ENCODE measurements around the gene OSBPL3. TPM values are rescaled to one million over a fixed set of nuclear protein-coding genes. Genes with fewer than 3 reads are reported as not detected.

The OSBPL3 gene
- total RNA-seq, 4 donors from 2014 or later, result 4.3 to 8.6 (median 7.1) TPM

GRCh38 chr7:24786941-24787340, 193.0 kb downstream of the OSBPL3 start:
- TF ChIP-seq, protein P1, sequence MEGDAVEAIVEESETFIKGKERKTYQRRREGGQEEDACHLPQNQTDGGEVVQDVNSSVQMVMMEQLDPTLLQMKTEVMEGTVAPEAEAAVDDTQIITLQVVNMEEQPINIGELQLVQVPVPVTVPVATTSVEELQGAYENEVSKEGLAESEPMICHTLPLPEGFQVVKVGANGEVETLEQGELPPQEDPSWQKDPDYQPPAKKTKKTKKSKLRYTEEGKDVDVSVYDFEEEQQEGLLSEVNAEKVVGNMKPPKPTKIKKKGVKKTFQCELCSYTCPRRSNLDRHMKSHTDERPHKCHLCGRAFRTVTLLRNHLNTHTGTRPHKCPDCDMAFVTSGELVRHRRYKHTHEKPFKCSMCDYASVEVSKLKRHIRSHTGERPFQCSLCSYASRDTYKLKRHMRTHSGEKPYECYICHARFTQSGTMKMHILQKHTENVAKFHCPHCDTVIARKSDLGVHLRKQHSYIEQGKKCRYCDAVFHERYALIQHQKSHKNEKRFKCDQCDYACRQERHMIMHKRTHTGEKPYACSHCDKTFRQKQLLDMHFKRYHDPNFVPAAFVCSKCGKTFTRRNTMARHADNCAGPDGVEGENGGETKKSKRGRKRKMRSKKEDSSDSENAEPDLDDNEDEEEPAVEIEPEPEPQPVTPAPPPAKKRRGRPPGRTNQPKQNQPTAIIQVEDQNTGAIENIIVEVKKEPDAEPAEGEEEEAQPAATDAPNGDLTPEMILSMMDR (IDR thresholded peaks at IDR 0.05), result no peak
- DNase-seq (ENCODE audit: low spot score), result no peak
- ATAC-seq (ENCODE audit: low FRiP score), result no peak

- TF ChIP-seq, protein P1 (IDR thresholded peaks at IDR 0.05), result no peak
- no peak for DNase-seq (ENCODE audit: low spot score)
- ATAC-seq (ENCODE audit: low FRiP score), result no peak
These were observed 193.7 kb downstream of the OSBPL3 start for GRCh38 chr7:24786306-24786705.

DNA sequence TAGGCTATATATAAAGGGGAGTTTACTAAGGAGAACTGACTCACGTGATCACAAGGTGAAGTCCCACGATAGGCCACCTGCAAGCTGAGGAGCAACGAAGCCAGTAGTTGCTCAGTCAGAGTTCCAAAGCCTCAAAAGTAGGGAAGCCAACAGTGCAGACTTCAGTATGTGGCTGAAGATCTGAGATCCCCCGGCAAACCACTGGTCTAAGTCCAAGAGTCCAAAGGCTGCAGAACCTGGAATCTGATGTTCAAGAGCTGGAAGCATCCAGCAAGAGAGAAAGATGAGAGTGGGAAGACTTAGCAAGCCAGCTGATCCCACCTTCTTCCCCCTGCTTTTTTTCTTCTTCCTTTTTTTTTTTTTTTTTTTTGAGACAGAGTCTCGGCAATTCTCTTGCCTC, 195.7 kb downstream of the OSBPL3 start:
- DNase-seq (ENCODE audit: low spot score) (no peak), ATAC-seq (ENCODE audit: low FRiP score) (no peak)
- TF ChIP-seq, protein P1 (IDR thresholded peaks at IDR 0.05), result no peak

DNA sequence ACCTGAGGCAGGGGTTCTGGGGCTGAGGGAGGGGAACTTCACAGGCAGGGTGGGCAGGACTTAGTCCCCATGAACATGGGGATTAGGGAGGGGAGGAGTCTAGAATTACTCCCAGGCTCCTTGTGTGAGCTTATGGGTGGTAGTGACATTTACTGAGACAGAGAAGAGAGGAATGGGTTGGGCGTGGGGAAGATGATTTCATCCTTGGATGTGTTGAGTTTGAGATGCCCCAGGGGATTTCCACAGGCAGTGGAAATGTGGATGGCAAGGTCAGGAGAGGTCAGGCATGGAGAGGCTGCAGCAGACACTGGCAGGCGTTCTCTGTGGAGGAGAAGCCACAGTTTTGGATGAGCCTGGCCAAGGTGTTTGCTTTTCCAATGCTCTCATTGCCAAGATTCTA, 196.3 kb downstream of the OSBPL3 start:
- TF ChIP-seq, protein P1 (IDR thresholded peaks at IDR 0.05), result no peak
- no peak for ATAC-seq (ENCODE audit: low FRiP score)
- no peak for DNase-seq (ENCODE audit: low spot score)

DNA sequence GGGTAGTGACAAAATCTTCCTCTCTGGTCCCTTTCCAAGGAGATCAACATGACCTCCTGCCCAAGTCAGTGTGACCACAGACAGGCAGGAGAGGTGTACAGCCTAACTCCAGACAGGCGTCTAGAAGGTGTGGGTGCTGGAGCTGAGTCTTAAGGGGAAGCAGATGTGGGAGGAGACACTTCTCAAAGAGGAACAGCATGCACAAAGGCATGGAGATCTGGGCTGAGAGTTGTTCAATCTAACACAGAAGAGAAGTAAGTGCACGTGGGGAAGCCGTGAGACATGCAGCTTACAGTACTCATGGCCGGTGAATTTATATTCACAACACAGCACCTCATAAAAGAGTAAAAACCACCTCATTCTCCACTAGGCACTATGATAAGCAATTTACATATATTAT, 198.9 kb downstream of the OSBPL3 start:
- DNase-seq (ENCODE audit: low spot score) (no peak), ATAC-seq (ENCODE audit: low FRiP score) (no peak)
- TF ChIP-seq, protein P1 (IDR thresholded peaks at IDR 0.05), result no peak

GRCh38 chr7:24779283-24779655, 200.7 kb downstream of the OSBPL3 start:
- no peak for DNase-seq (ENCODE audit: low spot score)
- TF ChIP-seq, protein P1 (IDR thresholded peaks at IDR 0.05), result no peak
- ATAC-seq (ENCODE audit: low FRiP score), result no peak

- DNase-seq (ENCODE audit: low spot score) (no peak), ATAC-seq (ENCODE audit: low FRiP score) (peak; percentile 49)
- TF ChIP-seq, protein P1 (IDR thresholded peaks at IDR 0.05), result no peak
These were observed 201.3 kb downstream of the OSBPL3 start for GRCh38 chr7:24778543-24779282.
